Non-pigmented ciliary epithelial cell (primary cell): ENCODE measurements around the gene PRKCH.
A peak's percentile ranks its signal among the peaks of the same experiment; 100 is the strongest.
"Not testable (repeated sequence)": the region's sequence is repeated elsewhere in the genome, so short reads cannot be mapped to it uniquely, and the experiment has no call there.

Experiments used
- DNase-seq: peaks from one replicate; pipeline ENCODE4 v3.0.0-alpha.2; 2010; ENCODE audit warnings: low read depth

Gene PRKCH

GRCh38 chr14:61460063-61460462 lies 138.7 kb downstream of the PRKCH start:
- no peak for DNase-seq

- DNase-seq, result no peak
Measured at GRCh38 chr14:61460718-61461611, 139.6 kb downstream of the PRKCH start.

DNA sequence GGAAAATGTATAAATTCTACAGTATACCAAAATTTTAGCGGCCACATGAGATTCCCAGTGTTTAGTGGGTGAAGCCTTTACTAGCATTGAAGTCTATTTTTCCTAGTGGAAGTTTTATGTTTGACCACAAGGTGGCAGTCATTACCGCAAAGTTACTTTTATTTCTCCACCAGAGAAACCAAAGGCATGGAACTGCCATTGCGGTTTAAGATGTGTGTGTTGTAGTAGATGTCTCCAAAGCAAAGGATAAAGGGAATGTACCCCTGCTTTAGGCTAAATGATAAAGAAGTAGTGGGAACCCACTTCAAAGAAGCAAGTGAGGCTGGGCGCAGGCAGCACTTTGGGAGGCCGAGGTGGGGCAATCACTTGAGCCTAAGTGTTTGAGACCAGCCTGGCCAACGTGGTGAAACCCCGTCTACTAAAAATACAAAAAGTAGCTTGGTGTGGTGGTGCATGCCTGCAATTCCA lies 140.5 kb downstream of the PRKCH start:
- DNase-seq, result no peak

DNA sequence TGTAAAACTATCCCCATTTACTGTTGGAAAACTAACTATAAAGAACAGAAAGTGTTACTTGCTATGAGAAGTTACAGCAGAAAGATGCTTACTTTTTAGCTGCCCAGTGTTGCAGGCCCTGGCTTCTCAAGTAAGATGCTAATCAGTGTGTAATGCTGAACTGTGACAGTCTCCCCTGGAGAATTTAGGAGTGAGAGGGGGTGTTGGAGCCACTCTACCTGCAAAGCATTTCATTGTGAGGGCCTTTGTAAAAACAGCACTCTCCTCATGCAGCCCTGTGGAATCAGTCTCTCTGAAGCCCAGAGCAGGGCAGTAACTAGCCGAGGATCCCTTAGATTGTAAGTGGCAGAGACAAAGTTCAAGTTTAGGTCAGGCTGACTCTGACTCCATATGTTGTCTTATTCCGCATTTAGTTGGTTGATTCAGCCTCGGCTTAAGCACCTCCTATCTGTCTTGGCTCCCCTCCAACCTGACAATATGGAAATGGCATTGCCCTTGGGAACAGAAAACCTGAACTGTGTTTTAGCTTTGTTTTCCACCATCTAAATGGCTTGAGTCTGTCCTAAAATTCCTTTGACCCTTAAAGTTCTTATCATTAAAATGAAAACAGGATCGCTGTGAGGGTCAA lies 141.3 kb downstream of the PRKCH start:
- DNase-seq, result peak; percentile 83

DNA sequence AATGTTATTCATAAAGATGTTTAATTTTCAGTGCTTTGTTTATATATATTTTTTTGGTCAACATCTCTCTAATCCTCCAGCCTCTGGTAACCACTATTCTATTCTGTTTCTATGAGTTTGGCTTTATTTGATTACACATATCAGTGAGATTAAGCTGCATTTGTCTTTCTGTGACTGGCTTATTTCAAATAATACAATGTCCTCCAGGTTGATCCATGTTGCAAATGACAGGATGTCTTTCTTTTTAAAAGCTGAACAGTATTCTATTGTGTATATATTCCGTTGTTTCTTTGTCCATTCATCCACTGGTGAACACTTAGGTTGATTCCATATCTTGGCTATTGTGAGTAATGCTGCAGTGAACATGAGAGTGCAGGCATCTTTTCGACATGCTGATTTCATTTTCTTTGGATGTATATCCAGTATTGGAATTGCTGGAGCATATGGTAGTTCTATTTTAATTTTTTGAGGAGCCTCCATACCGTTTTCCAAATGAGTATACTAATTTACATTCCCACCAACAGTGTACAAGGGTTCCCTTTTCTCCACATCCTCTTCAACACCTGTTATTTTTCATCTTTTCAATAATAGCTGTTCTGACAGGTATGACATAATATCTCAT lies 142.4 kb downstream of the PRKCH start:
- no peak for DNase-seq

DNA sequence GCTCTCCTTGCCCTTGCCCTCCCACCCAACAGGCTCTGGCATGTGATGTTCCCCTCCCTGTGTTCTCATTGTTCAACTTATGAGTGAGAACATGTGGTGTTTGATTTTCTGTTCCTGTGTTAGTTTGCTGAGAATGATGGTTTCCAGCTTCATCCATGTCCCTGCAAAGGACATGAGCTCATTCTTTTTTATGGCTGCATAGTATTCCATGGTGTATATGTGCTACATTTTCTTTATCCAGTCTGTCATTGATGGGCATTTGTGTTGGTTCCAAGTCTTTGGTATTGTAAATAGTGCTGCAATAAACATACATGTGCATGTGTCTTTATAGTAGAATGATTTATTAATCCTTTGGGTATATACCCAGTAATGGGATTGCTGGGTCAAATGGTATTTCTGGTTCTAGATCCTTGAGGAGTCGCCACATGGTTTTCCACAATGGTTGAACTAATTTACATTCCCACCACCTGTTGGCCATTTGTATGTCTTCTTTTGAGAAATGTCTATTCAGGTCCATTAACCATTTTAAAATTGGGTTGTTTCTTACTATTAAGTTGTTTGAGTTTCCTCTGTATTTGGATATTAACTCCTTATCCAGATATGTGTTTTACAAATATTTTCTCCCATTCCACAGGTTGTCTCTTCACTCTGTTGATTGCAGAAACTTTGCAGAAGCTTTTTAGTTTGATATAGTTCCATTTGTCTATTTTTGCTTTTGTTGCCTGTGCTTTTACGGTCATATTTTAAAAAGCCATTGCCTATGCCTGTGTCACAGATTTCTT lies 143.4 kb downstream of the PRKCH start:
- not testable (repeated sequence) for DNase-seq

DNA sequence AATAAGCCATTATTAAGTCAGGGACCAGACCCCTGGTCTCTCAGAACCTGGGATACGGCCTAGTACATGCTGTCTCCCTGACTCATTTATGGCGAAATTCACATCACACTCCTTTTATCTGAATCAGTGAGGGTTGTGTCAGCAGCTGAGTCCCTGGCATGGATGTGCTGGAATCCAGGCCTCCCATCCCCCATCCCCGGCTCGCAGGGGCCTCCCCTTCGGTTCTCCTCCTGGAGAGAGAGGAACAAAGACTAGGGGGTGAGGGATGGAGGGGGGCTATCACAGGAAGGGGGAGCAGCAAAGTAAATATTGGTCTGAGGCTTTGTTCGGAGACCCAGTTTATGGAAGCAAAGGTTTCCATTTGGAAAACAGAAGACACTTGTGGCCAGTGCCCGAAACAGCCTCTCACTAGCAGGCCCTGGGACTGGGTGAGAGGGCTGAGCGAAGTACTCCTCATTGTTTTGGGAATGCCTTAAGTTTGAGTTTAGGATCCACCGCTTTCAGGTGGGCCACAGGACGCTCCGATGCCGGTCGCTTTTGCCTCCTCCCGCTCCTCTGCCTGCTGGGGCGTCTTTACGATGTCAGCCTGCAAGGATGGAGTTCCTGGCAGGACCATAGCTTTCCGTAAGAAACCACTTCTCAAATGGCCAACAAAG lies 145.0 kb downstream of the PRKCH start:
- peak; percentile 99 for DNase-seq

- no peak for DNase-seq
Measured at GRCh38 chr14:61466905-61467280, 145.5 kb downstream of the PRKCH start.

- DNase-seq, result no peak
Measured at GRCh38 chr14:61467296-61467695, 145.9 kb downstream of the PRKCH start.

DNA sequence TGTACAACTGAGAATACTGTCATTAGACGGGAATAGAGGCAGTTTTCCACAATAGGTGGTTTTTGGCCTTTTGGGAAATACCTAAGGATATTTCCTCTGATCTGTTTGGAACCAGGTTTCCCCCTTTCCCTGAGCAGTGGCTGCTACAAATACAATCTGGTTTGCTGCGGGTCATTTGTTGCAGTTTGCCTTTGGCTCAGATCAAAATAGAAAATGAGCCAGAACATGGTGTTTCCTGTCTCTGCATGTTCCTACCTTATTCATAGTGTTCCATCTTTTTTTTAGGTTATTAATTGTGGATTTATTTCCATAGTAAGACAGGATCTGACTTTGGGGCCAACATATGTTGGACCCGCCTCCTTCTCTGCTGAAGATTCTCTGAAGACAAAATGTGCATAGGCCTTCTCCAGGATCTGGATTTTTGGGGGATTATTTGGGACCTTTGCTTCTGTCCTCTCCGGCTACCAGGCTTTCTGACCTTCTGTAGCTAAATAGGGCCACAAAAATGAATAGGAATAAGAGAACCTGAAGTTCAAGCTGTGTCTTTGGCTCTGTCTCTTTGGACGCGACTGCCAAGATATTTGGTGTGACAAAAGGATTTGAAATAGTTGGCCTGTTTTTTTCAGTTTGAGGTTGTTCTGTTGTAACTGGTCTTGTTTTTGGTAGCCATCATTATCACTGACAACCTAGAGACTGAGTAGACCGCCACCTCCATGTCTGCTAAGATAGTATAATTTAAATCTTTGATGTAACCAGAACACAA lies 146.9 kb downstream of the PRKCH start:
- DNase-seq, result no peak

DNA sequence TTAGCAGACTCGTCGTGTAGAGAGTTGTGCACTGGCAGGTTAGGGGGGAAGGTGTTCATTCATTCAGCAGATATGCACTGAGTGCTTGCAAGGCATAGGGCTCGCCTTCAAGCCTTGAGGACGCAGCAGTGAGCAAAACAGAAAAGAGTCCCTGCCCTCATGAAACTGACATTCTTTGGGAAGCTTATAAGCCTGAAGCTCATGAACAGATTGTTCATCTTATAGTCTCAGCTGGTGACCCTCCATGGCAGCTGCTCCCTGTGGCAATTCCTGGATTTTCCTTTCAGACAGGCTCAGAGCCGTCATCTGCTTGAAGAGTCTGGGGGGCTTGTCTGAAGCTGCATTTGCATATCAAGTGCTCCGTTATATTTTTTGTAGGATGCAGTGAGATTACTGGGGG lies 148.4 kb downstream of the PRKCH start:
- DNase-seq, result no peak

DNA sequence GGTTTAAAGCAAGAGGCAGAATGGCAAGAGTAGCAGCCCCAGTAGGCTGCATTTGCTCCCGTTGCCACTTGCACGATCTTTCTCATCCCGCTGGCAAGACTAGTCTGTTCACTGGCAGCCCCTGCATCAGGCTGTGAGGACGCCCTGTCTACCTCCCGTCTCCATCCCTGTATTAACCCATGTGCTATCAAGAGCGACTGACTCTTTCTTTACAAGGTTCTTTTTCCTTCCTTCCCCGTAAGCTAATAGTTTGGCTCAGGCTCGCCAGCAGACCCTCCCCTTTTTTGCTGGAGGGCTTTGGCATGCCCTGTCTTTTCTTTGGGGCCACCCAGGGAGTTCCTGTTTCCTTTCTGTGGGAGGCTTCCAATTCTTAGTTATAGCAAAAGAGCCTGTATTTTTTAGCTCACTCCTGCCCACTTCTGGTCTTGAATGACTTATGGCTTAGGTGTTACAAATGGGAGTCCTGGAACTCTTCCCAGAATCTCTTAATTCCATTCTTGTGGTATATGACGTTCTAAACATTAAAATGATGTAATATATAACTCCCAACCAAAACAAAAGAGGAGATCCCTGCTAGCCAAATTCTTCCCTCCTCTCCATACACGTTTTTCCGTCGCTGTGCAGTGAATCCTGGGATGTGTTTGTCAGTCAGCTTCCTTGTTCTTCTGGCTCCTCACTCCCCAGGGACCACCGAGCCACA lies 149.0 kb downstream of the PRKCH start:
- DNase-seq, result peak; percentile 98

- DNase-seq, result no peak
Measured at GRCh38 chr14:61470961-61471293, 149.5 kb downstream of the PRKCH start.

DNA sequence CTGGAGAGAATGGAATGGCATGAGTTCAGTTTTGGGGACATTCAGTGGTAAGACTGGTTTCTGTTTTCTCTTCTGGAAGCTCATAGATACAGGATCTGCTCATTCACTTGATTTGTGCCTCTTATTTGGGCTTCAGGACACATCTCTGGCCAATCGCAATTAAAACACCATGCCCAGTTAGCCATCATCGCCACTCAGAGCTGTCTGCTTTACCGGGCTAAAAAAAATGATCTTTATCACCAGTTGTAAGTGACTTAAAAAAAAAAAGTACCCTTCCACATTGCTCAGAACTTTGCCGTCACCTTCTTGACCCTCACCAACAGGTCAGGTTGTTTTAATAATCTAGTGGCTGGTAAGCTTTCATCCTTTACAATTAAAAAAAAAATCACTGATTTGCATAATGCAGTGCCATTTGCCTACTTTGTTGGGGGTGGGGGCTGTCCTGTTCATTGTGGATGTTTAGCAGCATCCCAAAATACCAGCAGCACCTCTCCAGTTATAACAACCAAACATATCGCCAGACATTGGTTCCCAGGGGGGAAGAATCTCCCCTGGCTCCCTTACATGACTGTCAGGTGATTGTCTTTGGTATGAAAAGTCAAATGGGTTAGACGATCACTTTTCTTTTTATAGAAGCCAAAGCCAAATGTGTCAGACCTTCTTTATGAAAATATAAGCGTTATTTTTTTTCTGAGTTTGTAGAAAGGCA lies 150.1 kb downstream of the PRKCH start:
- DNase-seq, result no peak

GRCh38 chr14:61472011-61472672 lies 150.8 kb downstream of the PRKCH start:
- DNase-seq, result peak; percentile 99

GRCh38 chr14:61472801-61473376 lies 151.5 kb downstream of the PRKCH start:
- DNase-seq, result no peak

- no peak for DNase-seq
Measured at GRCh38 chr14:61474015-61474414, 152.6 kb downstream of the PRKCH start.

DNA sequence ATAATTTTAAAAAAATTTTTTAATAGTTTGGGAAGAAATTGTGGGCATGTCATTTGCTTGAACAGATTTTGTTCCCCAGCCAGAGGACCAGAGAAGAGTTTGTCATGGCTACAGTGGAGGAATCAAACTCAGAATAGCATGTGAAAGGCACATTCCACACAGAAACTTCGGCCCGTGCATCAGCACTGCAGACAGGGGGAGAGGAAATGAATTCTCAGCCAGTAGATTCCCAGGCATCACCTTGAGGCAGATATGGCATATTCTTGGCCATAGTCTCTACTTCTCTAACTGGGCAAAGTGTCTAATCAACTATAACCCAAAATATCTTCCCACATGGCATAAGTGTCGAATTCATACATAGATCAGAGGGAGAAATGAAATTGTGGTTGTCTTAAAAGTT lies 153.3 kb downstream of the PRKCH start:
- no peak for DNase-seq

DNA sequence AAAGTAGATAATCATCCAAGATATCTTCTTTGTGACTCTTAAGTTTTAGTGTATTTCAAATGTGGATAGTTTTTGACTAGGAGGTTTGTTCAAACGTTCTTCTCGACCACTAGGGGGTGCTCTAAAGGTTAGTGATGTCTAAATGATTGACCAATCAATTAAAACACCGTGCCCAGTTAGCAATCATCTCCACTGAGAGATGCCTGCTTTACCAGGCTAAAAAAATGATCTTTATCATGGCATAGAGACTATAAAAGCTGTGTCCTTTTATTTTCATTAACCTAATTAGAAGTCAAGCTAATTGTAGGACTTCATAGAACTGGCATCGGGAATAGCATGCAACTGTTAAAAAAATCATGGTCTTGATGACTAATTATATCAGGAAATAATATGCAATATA lies 153.9 kb downstream of the PRKCH start:
- DNase-seq, result no peak
